Measurements from ENCODE around the gene KCTD6.

KCTD6 gene

GRCh38 chr3:58551636-58552180, 59.8 kb downstream of the KCTD6 start:
- no peaks in the 10 kb centered on the region for H3K9me3 Mint-ChIP-seq
- H3K4me3 Mint-ChIP-seq, result no peak overlapping the region
- H3K36me3 Mint-ChIP-seq, result peaks cover 2% of the 10 kb centered on the region
- H3K4me1 Mint-ChIP-seq, result no peaks in the 10 kb centered on the region
- H3K27ac Mint-ChIP-seq, result no peak overlapping the region
- H3K27me3 Mint-ChIP-seq, result peaks cover 2% of the 10 kb centered on the region
